Neural cell (in vitro differentiated cells): Measurements from ENCODE around the gene CTAGE1. TPM values are rescaled to one million over a fixed set of nuclear protein-coding genes. Genes with fewer than 3 reads are reported as not detected.

ENCODE experiments used
- H2AFZ ChIP-seq: fragments of 200-600, 300-800 bp; sonication (generic), shearing (Covaris generic); 2 replicates; pipeline ENCODE4 v1.6.0; 2014; ENCODE audit warnings: low read depth, mild to moderate bottlenecking, antibody characterized with exemption, low read length, moderate library complexity
- H3F3A ChIP-seq: fragments of 200-600 bp; shearing (Covaris generic); 2 replicates; pipeline ENCODE4 v1.6.1; 2016; ENCODE audit warnings: mild to moderate bottlenecking, moderate library complexity, mixed read lengths, antibody characterized with exemption, low read length; ENCODE audit not compliant: insufficient read depth, poor library complexity, severe bottlenecking
- H3K27ac ChIP-seq: fragments of 200-600, 300-800 bp; sonication (generic), shearing (Covaris generic); 2 replicates; pipeline ENCODE4 v1.5.1; 2014; ENCODE audit warnings: mild to moderate bottlenecking, low read length, moderate library complexity
- H3K27me3 ChIP-seq: fragments of 300-800, 200-600 bp; sonication (generic), shearing (Covaris generic); 2 replicates; pipeline ENCODE4 v1.6.0; 2014; ENCODE audit warnings: mild to moderate bottlenecking, low read depth, low read length, moderate library complexity; ENCODE audit not compliant: insufficient read depth
- H3K36me3 ChIP-seq: fragments of 300-800, 200-600 bp; sonication (generic), shearing (Covaris generic); 2 replicates; pipeline ENCODE4 v1.5.1; 2014; ENCODE audit warnings: mild to moderate bottlenecking, antibody characterized with exemption, low read length, moderate library complexity; ENCODE audit not compliant: insufficient read depth
- H3K4me2 ChIP-seq: fragments of 300-800, 200-600 bp; sonication (generic), shearing (Covaris generic); 2 replicates; pipeline ENCODE4 v1.6.0; 2014; ENCODE audit warnings: mild to moderate bottlenecking, low read length
- H3K4me3 ChIP-seq: fragments of 300-800, 200-600 bp; sonication (generic), shearing (Covaris generic); 2 replicates; pipeline ENCODE4 v1.5.1; 2014; ENCODE audit warnings: mild to moderate bottlenecking, low read length, moderate library complexity
- H3K79me2 ChIP-seq: fragments of 200-600 bp; shearing (Covaris generic); replicated peaks from 2 replicates; pipeline ENCODE4 v1.6.0; 2014; ENCODE audit warnings: mild to moderate bottlenecking, low read length, moderate library complexity; ENCODE audit not compliant: insufficient read depth
- H3K9ac ChIP-seq: fragments of 300-800, 200-600 bp; sonication (generic), shearing (Covaris generic); 2 replicates; pipeline ENCODE4 v1.6.1; 2016; ENCODE audit warnings: mild to moderate bottlenecking, low read length, mixed read lengths
- H3K9me2 ChIP-seq: fragments of 200-600 bp; shearing (Covaris generic); 2 replicates; pipeline ENCODE4 v1.6.1; 2016; ENCODE audit warnings: mild to moderate bottlenecking, low read length, mixed read lengths; ENCODE audit not compliant: insufficient read depth
- H3K9me3 ChIP-seq: fragments of 200-600, 300-800 bp; sonication (generic), shearing (Covaris generic); 2 replicates; pipeline ENCODE4 v1.6.1; 2016; ENCODE audit warnings: mild to moderate bottlenecking, mixed run types, low read length, moderate library complexity, mixed read lengths
- H4K20me1 ChIP-seq: fragments of 200-600 bp; shearing (Covaris generic); 2 replicates; pipeline ENCODE4 v1.6.1; 2016; ENCODE audit warnings: mild to moderate bottlenecking, mixed run types; ENCODE audit not compliant: insufficient read depth
- EP300 ChIP-seq: fragments of 450-650 bp; conservative IDR thresholded peaks from 2 replicates; pipeline ENCODE4 v1.6.1; 2014; ENCODE audit warnings: antibody characterized with exemption, mild to moderate bottlenecking, moderate library complexity; ENCODE audit not compliant: poor library complexity, severe bottlenecking
- EZH2 ChIP-seq: fragments of 200-600, 300-800 bp; shearing (Covaris generic), sonication (generic); IDR thresholded peaks from 2 replicates; pipeline ENCODE4 v1.6.1; 2014; ENCODE audit warnings: antibody characterized with exemption, low read length, borderline replicate concordance, mild to moderate bottlenecking; ENCODE audit not compliant: insufficient read depth, poor library complexity, severe bottlenecking
- MXI1 ChIP-seq: fragments of 450-650 bp; conservative IDR thresholded peaks from 2 replicates; pipeline ENCODE4 v1.6.1; 2014; ENCODE audit warnings: antibody characterized with exemption, mild to moderate bottlenecking; ENCODE audit not compliant: poor library complexity, severe bottlenecking
- POLR2AphosphoS5 ChIP-seq: IDR thresholded peaks from 2 replicates; pipeline ENCODE4 v1.6.1; 2012
- RAD21 ChIP-seq: fragments of 450-650 bp; conservative IDR thresholded peaks from 2 replicates; pipeline ENCODE4 v1.6.1; 2014; ENCODE audit warnings: antibody characterized with exemption, mild to moderate bottlenecking, moderate library complexity
- REST ChIP-seq: IDR thresholded peaks from 2 replicates; pipeline ENCODE4 v1.6.1; 2012; ENCODE audit warnings: borderline replicate concordance
- SMC3 ChIP-seq: fragments of 450-650 bp; conservative IDR thresholded peaks from 2 replicates; pipeline ENCODE4 v1.6.1; 2014; ENCODE audit warnings: antibody characterized with exemption, mild to moderate bottlenecking, moderate library complexity; ENCODE audit not compliant: poor library complexity
- TAF1 ChIP-seq: IDR thresholded peaks from 2 replicates; pipeline ENCODE4 v1.6.1; 2012; ENCODE audit warnings: low read depth
- polyA plus RNA-seq: library from polyadenylated mRNA; depleted of rRNA; stranded (reverse); fragments of >200 nt; gene quantifications from 2 replicates; pipeline ENCODE4 v1.2.3, GENCODE V29; 2014
- TF ChIP-seq, protein P1 (sequence below): fragments of 450-650 bp; IDR thresholded peaks from 2 replicates; pipeline ENCODE4 v1.5.1; 2014; ENCODE audit warnings: antibody characterized with exemption, mild to moderate bottlenecking, moderate library complexity; ENCODE audit not compliant: poor library complexity, severe bottlenecking

Gene CTAGE1
- polyA plus RNA-seq, 1 donor from 2014 or later, result not detected

DNA sequence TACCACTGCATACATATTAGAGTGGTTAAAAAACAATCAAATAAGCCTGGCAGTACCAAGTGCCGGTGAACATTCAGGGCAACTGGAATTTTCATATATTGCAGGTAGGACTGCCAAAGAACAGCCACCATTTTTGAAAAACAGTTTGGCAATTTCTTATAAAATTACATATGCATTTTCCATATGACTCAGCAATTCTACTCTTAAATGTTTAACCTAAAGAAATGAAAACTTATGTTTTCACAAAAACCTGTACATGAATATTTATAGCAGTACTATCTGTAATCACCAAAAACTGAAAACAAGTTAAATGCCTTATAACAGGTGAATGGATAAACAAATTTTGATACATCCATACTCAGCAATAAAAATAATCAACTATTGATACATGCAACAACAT is 39.9 kb downstream of the CTAGE1 start:
- Histone ChIP-seq H3K9me2 (no peaks in the 10 kb centered on the region), H3K9me3 (no peaks in the 10 kb centered on the region), H2AFZ (no peak overlapping the region), H3K27ac (no peak overlapping the region), H3K36me3 (no peaks in the 10 kb centered on the region), H3K9ac (no peak overlapping the region), H3F3A (no peaks in the 10 kb centered on the region), H3K4me2 (no peak overlapping the region), H3K79me2 (no peaks in the 10 kb centered on the region), H3K4me3 (no peak overlapping the region), H4K20me1 (no peaks in the 10 kb centered on the region), H3K27me3 (no peaks in the 10 kb centered on the region)
- TF ChIP-seq POLR2AphosphoS5 (no peak), REST (no peak), EZH2 (no peak), EP300 (no peak), RAD21 (no peak)

DNA sequence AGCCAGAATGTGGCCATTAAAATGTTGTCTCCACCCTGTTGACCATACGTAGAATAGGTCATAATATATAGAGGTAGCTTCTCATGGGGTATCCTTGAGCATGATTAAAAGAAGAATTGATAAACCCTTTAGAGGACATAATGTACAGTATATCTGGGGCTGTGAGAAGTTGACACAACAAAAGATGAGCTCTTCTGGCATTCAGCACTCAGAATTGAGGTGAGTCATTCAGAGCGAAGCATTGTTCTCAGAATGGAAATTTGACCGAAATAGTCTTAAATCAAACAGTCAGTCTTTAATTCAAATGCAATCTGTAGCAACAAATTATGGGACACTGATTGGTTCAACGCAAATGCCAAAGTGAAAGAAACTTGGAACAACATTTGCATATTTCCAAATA is 47.3 kb downstream of the CTAGE1 start:
- H3K4me3 ChIP-seq, result no peak overlapping the region
- H3K4me2 ChIP-seq, result no peak overlapping the region
- H3K27ac ChIP-seq, result no peak overlapping the region
- H3K9me3 ChIP-seq, result no peaks in the 10 kb centered on the region
- H3K27me3 ChIP-seq, result no peaks in the 10 kb centered on the region
- H2AFZ ChIP-seq, result no peak overlapping the region
- no peaks in the 10 kb centered on the region for H4K20me1 ChIP-seq
- no peak overlapping the region for H3K9ac ChIP-seq
- no peaks in the 10 kb centered on the region for H3F3A ChIP-seq
- no peaks in the 10 kb centered on the region for H3K36me3 ChIP-seq
- no peaks in the 10 kb centered on the region for H3K9me2 ChIP-seq
- no peaks in the 10 kb centered on the region for H3K79me2 ChIP-seq
- no peak for TF ChIP-seq SMC3
- no peak for TF ChIP-seq EZH2
- TF ChIP-seq EP300, result peak; percentile 0
- TF ChIP-seq RAD21, result no peak

DNA sequence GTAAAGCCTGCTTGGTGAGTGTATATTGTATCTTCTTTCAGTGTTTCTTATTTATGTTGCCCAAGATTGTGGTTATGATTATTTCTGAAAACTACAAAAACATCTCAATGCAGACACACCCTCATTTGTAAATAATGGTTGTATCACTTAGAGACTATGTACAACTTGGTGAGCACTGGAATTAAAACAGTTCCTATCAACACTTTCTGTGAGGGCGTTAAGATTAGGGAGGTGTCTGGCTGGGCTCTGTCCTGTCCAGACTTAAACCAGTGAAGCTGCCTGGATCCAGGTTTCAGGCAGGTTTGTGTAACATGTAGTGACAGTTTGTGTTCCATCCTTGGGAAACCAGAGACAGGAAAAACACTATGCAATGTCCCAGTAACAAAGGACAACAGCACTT is 49.7 kb downstream of the CTAGE1 start:
- H3K27me3 ChIP-seq, result no peaks in the 10 kb centered on the region
- no peak for TF ChIP-seq EP300
- no peak for TF ChIP-seq MXI1
- no peak for TF ChIP-seq REST
- TF ChIP-seq POLR2AphosphoS5, result no peak
- no peak for TF ChIP-seq SMC3
- no peak for TF ChIP-seq RAD21
- no peak for TF ChIP-seq TAF1
- no peak for TF ChIP-seq EZH2
- TF ChIP-seq, protein P1, sequence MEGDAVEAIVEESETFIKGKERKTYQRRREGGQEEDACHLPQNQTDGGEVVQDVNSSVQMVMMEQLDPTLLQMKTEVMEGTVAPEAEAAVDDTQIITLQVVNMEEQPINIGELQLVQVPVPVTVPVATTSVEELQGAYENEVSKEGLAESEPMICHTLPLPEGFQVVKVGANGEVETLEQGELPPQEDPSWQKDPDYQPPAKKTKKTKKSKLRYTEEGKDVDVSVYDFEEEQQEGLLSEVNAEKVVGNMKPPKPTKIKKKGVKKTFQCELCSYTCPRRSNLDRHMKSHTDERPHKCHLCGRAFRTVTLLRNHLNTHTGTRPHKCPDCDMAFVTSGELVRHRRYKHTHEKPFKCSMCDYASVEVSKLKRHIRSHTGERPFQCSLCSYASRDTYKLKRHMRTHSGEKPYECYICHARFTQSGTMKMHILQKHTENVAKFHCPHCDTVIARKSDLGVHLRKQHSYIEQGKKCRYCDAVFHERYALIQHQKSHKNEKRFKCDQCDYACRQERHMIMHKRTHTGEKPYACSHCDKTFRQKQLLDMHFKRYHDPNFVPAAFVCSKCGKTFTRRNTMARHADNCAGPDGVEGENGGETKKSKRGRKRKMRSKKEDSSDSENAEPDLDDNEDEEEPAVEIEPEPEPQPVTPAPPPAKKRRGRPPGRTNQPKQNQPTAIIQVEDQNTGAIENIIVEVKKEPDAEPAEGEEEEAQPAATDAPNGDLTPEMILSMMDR, result no peak
- no peak overlapping the region for H3K9ac ChIP-seq
- H2AFZ ChIP-seq, result no peak overlapping the region
- no peaks in the 10 kb centered on the region for H3K9me2 ChIP-seq
- H3F3A ChIP-seq, result no peaks in the 10 kb centered on the region
- H4K20me1 ChIP-seq, result no peaks in the 10 kb centered on the region
- no peak overlapping the region for H3K4me2 ChIP-seq
- no peaks in the 10 kb centered on the region for H3K79me2 ChIP-seq
- H3K27ac ChIP-seq, result no peak overlapping the region
- no peaks in the 10 kb centered on the region for H3K36me3 ChIP-seq
- no peak overlapping the region for H3K4me3 ChIP-seq
- H3K9me3 ChIP-seq, result no peaks in the 10 kb centered on the region
